ENCODE results near the gene CACNA1S. TPM values are rescaled to one million over a fixed set of nuclear protein-coding genes. Genes with fewer than 3 reads are reported as not detected.

Gene CACNA1S
- total and polyA plus RNA-seq, 2 of the 8 experiments (the other 6 are each of a cell fraction or from before 2014, with no cell fraction given): 0.06 TPM; not detected in 1

GRCh38 chr1:201112173-201112731, at the start of gene CACNA1S (continued):
- TF ChIP-seq, protein P1, sequence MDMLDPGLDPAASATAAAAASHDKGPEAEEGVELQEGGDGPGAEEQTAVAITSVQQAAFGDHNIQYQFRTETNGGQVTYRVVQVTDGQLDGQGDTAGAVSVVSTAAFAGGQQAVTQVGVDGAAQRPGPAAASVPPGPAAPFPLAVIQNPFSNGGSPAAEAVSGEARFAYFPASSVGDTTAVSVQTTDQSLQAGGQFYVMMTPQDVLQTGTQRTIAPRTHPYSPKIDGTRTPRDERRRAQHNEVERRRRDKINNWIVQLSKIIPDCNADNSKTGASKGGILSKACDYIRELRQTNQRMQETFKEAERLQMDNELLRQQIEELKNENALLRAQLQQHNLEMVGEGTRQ (IDR thresholded peaks at IDR 0.05; ENCODE audit: low read length): no peak
- TF ChIP-seq FOSL1 (IDR thresholded peaks at IDR 0.05; ENCODE audit: insufficient read depth, low read depth, low read length): no peak

Measured in H1 (cell line).